ENCODE data around the gene LMNTD1.

DNA sequence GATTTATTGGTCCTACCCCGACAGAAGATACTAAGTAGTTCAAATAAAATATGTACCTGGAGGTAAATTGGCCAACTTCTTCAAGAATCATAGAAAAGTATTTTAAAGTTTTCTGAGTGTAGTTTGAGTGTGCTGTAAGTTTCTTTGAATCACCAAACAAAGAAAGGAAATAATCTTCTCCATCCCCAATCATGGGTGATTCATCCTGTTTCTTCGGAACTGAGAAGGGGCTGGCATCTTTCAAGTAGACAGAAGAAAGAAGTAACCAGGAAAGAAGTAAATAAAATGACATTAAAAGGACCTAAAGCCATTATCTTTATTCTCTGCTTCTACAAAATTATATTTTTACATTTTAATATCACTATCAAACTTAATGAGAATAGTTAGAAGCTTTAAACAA lies 6.8 kb downstream of the LMNTD1 start:
- no peak for TF ChIP-seq POLR2AphosphoS5 (IDR thresholded peaks at IDR 0.05)
- TF ChIP-seq POLR2A (IDR thresholded peaks at IDR 0.05): no peak
